GM13976 (cell line): ENCODE data around the gene CFH.
"Not testable (repeated sequence)": the region's sequence is repeated elsewhere in the genome, so short reads cannot be mapped to it uniquely, and the experiment has no call there.

Source experiments
- DNase-seq: peaks from one replicate; pipeline ENCODE4 v3.0.0; 2012; ENCODE audit warnings: low spot score
- CTCF ChIP-seq: IDR thresholded peaks from 2 replicates; pipeline ENCODE4 v1.5.1; 2012; ENCODE audit warnings: borderline replicate concordance, mild to moderate bottlenecking; ENCODE audit not compliant: insufficient read depth; ENCODE audit errors: extremely low read depth, missing control alignments, control extremely low read depth
- in situ Hi-C: fragments of 300-500 bp; cut with MboI; formaldehyde crosslinking; loops from one replicate; pipeline ENCODE4 v1.12.0; 2022; ENCODE audit warnings: low sequenced_read_pairs, mixed read lengths, inconsistent platforms; ENCODE audit not compliant: unreplicated experiment

CFH gene

GRCh38 chr1:196733091-196733970 is 81.5 kb downstream of the CFH start:
- TF ChIP-seq CTCF = no peak
- in situ Hi-C loops = no loop called here
- DNase-seq = no peak

GRCh38 chr1:196734006-196734405 is 82.2 kb downstream of the CFH start:
- DNase-seq = no peak
- no peak for TF ChIP-seq CTCF
- in situ Hi-C loops = no loop called here

DNA sequence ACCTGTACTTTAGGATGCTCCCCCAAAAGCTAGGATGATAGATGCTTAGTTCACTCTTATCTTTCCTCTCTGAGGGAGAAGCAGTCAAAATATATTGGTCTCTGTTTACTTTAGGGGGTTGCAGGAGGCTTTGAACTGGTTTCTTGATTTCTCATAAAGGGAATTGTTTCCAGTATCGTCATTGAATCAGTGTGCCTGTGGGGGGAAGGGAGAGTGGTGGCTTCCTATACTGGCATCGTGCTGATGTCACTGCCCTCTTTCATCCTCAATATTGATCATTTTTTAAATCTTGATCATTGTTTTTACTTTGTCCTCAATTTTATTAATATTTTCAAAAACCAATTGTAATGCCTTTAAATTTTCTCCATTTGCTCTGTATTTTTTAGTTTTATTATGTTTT is 82.6 kb downstream of the CFH start:
- in situ Hi-C loops = no loop called here
- TF ChIP-seq CTCF = no peak
- DNase-seq = no peak

GRCh38 chr1:196738730-196739129 is 86.9 kb downstream of the CFH start:
- no peak for DNase-seq
- no peak for TF ChIP-seq CTCF
- in situ Hi-C loops = no loop called here

- DNase-seq = peak; percentile 8
- peak; percentile 28 for TF ChIP-seq CTCF
- in situ Hi-C loops = not testable (repeated sequence)
Measured at GRCh38 chr1:196743244-196743643, 91.4 kb downstream of the CFH start.

- DNase-seq, in situ Hi-C loops: not testable (repeated sequence)
Measured at GRCh38 chr1:196765019-196765740, 113.3 kb downstream of the CFH start.

- DNase-seq, in situ Hi-C loops: not testable (repeated sequence)
Measured at GRCh38 chr1:196769823-196770222, 118.0 kb downstream of the CFH start.
